ENCODE measurements around the gene EPB41. TPM values are rescaled to one million over a fixed set of nuclear protein-coding genes. Genes with fewer than 3 reads are reported as not detected.
"Not testable (repeated sequence)": the region's sequence is repeated elsewhere in the genome, so short reads cannot be mapped to it uniquely, and the experiment has no call there.

The EPB41 gene
- total and polyA plus RNA-seq, 12 donors: 6.6 to 49.5 (median 30.3) TPM

DNA sequence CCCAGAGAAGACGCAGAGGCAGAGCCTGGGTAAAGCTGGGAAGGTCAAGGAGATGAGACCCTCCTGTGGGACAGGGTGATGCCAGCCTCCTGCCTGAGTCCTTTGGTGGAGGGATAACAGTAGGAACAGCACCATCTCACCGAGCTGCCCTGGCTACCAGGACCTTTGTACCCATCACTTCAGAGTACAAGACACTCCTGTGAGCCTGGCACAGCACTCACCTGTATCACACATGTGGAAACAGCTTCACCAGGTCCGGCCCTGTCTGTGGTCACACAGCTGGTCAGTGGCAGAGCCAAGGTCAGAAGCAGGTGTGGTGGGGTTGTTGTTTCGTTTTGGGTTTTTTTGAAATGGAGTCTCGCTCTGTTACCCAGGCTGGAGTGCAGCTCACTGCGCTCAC is 214.4 kb downstream of the EPB41 start:
- H3K9me3 ChIP-seq (replicated peaks in 1 of 3): no peaks in the 10 kb centered on the region
- H3K36me3 ChIP-seq (replicated peaks in 1 of 2): no peaks in the 10 kb centered on the region
- WGBS, 4 donors: 82 to 95% (median 90%) methylated on average over 4 to 6 of the region's 6 CpGs
- H3K4me3 ChIP-seq: no peak overlapping the region
- H3K4me1 ChIP-seq (replicated peaks in 1 of 2): peaks cover 6 to 9% of the 10 kb centered on the region in 2 donors
- TF ChIP-seq CTCF (IDR thresholded peaks at IDR 0.05): no peak
- no peak for DNase-seq
- intact Hi-C loops (cut with DNase I): loop anchor here in 1 of 2 donors (10.0 kb wide), 1 partner anchor 244 kb away; no protein-coding TSS in a partner anchor
- no peaks in the 10 kb centered on the region for H3K27me3 ChIP-seq
- no peak overlapping the region for H3K27ac ChIP-seq

DNA sequence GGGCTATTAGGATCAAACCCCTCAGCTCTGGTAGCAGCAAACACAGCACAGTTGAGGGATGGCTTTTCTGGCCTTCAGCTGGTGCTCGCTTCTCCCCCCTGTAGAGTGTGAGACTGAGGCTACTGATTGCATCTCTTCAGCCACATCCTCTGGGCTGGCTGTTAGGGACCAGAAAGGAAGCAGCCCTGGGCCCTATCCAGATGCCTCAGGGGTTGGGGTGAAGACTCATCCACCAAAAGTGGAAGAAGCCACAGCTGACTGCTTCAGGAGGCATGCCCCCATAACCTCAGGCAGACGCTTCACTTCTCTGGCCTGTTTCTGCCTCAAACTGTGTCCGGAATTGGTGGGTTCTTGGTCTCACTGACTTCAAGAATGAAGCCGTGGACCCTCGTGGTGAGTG is 215.5 kb downstream of the EPB41 start:
- no peak for DNase-seq
- no peak overlapping the region for H3K27ac ChIP-seq
- TF ChIP-seq CTCF (IDR thresholded peaks at IDR 0.05) (no peak), POLR2A (IDR thresholded peaks at IDR 0.05) (no peak)
- no peaks in the 10 kb centered on the region for H3K27me3 ChIP-seq
- no peaks in the 10 kb centered on the region for H3K36me3 ChIP-seq (replicated peaks in 1 of 2)
- H3K9me3 ChIP-seq (replicated peaks in 1 of 3): no peaks in the 10 kb centered on the region
- peaks cover under 1 to 3% of the 10 kb centered on the region in 2 donors for H3K4me1 ChIP-seq (replicated peaks in 1 of 2)
- no peak overlapping the region for H3K4me3 ChIP-seq
- intact Hi-C loops (cut with DNase I): loop anchor here in 1 of 2 donors (10.0 kb wide), 1 partner anchor 245 kb away; no protein-coding TSS in a partner anchor
- WGBS, 4 donors: 78 to 86% (median 80%) methylated on average over 5 of the region's 5 CpGs

DNA sequence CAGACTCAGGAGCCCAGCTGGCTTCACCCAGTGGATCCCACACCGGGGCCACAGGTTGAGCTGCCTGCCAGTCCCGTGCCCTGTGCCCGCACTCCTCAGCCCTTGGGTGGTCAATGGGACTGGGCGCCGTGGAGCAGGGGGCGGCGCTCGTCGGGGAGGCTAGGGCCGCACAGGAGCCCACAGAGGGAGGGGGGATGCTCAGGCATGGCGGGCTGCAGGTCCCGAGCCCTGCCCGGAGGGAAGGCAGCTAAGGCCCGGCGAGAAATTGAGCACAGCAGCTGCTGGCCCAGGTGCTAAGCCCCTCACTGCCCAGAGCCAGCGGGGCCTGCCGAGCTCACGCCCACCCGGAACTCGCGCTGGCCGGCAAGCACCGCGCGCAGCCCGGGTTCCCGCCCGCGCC is 216.7 kb downstream of the EPB41 start:
- H3K4me1 ChIP-seq (replicated peaks in 1 of 2); H3K9me3 ChIP-seq (replicated peaks in 1 of 3); intact Hi-C loops (cut with DNase I); H3K27me3 ChIP-seq; H3K27ac ChIP-seq; H3K36me3 ChIP-seq (replicated peaks in 1 of 2); H3K4me3 ChIP-seq; DNase-seq: not testable (repeated sequence)
- WGBS, 4 donors: 96 to 98% (median 98%) methylated on average over 9 to 29 of the region's 29 CpGs

DNA sequence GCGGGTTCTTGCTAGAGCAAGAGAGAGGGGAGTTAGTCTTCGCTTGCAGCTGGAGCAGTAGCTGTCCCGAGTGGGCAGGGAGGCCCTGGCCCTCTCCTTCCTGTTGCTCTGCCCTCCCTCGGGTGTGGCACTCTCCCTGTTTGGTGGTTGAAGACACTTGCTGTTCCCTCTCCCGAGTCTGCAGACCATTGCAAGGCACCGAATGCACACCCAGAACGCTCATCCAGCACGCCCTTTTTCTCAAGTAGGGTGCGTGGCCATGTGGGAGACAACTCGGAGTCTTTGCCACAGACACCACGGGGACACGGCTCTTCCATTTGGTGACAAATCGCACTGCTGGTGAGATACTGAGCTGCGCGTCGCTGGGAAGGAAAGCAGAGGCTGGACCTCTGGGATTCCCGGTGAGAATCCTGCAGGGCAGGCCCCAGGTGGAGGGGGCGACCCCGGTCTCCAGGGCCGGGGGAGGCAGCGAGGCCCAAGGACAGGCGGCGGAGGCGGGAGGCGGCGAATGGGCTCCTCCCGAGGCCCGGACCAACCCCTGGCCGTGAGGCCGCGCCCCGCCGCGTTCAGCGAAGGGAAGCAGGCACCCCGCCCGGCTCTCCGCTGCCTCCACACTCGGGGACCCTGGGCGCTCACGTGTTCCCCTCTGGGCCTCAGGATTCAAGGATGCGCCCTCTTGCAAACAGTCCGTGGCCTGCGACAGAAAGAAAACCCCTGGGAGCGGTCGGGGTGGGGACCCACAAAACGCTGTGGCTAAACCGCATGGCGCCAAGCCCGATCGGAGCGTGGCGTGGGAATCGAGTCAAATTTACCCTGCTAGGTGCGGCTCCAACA is 219.7 kb downstream of the EPB41 start:
- H3K4me3 ChIP-seq: no peak overlapping the region
- no peak for TF ChIP-seq POLR2A (IDR thresholded peaks at IDR 0.05)
- no peak for TF ChIP-seq CTCF (IDR thresholded peaks at IDR 0.05)
- H3K27me3 ChIP-seq: no peaks in the 10 kb centered on the region
- no peaks in the 10 kb centered on the region for H3K4me1 ChIP-seq (replicated peaks in 1 of 2)
- no peak for DNase-seq
- H3K36me3 ChIP-seq (replicated peaks in 1 of 2): no peaks in the 10 kb centered on the region
- intact Hi-C loops (cut with DNase I): no loop called here
- no peaks in the 10 kb centered on the region for H3K9me3 ChIP-seq (replicated peaks in 1 of 3)
- 73 to 90% (median 79%) methylated on average over 21 to 55 of the region's 55 CpGs for WGBS, 4 donors
- no peak overlapping the region for H3K27ac ChIP-seq

DNA sequence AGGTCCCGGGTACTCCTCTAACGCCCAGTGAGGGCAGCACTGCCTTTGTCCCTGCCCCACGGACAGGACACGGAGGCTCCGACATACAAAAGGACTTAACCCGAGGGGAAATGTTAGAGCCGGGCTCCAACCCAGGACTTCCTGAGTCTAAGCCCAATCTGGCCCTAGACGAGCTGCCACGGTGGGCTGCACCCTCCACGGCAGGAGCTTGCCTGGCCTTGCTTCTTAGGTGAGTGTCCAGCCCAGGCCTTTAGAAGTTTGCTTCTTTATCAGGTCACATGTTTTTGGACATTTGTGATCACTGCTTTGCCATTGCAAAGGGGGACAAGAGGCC is 220.3 kb downstream of the EPB41 start:
- H3K9me3 ChIP-seq (replicated peaks in 1 of 3): no peaks in the 10 kb centered on the region
- H3K4me1 ChIP-seq (replicated peaks in 1 of 2): no peaks in the 10 kb centered on the region
- H3K36me3 ChIP-seq (replicated peaks in 1 of 2): no peaks in the 10 kb centered on the region
- H3K27me3 ChIP-seq: no peaks in the 10 kb centered on the region
- intact Hi-C loops (cut with DNase I): no loop called here
- no peak for DNase-seq
- H3K4me3 ChIP-seq: no peak overlapping the region
- no peak overlapping the region for H3K27ac ChIP-seq
- TF ChIP-seq CTCF (IDR thresholded peaks at IDR 0.05): no peak
- 79 to 92% (median 82%) methylated on average over 2 to 10 of the region's 10 CpGs for WGBS, 4 donors
